GM18507 (cell line): ENCODE data around the gene TMEM190.

Source experiments
- DNase-seq: peaks from one replicate; pipeline ENCODE4 v3.0.0; 2011; ENCODE audit warnings: low read depth; ENCODE audit not compliant: insufficient read length; ENCODE audit errors: extremely low spot score
- FAIRE-seq: peaks from 2 replicates; lab custom pipeline; 2011; peaks lifted over from hg19 to GRCh38; lab: Jason Lieb, UNC

Gene TMEM190

GRCh38 chr19:55368106-55368505 is 8.5 kb upstream of the TMEM190 start:
- FAIRE-seq (no peak), DNase-seq (no peak)

DNA sequence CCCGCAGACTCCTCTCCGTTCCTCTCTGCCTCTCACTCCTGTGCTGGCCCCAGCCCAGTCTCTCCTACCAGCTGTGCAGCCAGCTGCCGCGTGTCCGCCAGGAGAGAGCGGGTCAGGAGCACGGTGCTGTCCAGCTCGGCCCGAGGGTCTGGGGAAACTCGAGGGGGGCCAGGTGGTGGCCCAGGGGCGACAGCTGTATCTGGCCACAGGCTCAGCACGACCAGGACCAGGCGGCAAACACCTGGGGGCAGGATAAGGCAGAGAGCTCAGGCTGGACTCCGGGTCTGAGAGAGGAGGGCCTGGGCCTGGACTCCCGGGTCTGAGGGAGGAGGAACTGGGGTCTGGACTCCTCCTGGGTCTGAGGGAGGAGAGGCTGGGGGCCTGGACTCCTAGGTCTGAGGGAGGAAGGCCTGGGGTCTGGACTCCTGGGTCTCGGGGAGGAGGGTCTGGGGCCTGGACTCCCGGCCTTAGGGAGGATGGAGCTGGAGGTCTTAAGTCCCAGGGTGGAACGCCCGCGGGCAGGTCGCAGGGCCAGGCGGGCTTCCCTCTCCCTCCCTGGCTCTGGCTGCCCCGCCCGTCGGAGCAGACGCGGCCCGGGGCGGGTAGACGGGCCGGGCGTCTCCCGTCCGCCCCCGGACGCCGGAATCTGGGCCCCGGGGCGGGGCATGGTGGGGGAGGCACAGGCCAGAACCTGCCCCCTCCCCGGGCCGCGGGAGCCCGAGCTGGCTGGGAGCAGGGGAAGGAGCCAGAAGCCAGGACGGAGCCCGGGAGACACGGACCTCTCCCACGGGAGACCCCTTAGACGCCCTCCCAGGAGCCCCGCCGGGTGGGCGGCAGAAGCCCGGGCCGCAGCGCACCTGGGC is 7.7 kb upstream of the TMEM190 start:
- DNase-seq: no peak

GRCh38 chr19:55369653-55370304 is 6.8 kb upstream of the TMEM190 start:
- DNase-seq: no peak
- no peak for FAIRE-seq

More for the DNA sequence above, 7.7 kb upstream of the TMEM190 start:
- FAIRE-seq: no peak

GRCh38 chr19:55370305-55370988 is 6.2 kb upstream of the TMEM190 start, which contains the start of gene IL11:
IL11 (minus strand) TSS chr19:55370463; CDS start chr19:55370310, 153 bp downstream.
- FAIRE-seq (no peak), DNase-seq (no peak)

DNA sequence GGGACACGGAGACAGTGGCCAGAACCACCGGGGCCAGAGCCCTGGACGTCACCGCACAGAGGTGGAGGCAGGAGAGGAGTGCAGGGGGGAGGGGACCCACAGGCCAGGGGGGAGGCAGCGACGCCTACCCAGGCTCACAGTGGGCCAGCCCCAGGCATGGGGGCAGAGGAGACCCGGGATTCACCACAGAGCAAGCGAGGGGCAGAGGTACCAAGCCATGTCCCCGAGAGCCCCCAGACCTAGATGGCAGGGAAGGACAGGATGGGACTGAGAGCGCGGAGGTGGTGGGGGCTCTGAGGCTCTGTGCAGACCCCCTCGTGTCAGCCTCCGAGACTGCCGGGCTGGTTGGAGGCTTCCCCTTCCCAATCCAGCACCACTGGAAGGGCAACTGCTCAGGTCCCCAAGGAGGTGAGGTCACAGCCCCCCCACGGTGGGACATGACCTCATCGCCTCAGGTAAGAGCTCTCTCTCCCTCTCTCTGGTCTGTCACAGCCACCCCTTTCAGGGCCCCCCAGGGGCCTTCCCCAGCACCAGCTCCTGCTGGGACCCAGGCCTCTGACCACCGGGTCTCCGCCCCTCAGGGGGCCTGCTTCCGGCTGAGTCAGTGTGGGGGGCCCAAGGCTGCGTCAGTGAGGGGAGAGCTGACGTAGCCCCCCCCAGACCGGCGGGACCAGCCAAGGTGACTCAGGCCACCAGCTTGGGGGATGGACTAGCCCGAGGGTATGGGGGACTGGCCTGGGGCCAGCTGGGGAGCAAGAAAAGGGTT is 4.1 kb upstream of the TMEM190 start:
- FAIRE-seq (no peak), DNase-seq (no peak)

DNA sequence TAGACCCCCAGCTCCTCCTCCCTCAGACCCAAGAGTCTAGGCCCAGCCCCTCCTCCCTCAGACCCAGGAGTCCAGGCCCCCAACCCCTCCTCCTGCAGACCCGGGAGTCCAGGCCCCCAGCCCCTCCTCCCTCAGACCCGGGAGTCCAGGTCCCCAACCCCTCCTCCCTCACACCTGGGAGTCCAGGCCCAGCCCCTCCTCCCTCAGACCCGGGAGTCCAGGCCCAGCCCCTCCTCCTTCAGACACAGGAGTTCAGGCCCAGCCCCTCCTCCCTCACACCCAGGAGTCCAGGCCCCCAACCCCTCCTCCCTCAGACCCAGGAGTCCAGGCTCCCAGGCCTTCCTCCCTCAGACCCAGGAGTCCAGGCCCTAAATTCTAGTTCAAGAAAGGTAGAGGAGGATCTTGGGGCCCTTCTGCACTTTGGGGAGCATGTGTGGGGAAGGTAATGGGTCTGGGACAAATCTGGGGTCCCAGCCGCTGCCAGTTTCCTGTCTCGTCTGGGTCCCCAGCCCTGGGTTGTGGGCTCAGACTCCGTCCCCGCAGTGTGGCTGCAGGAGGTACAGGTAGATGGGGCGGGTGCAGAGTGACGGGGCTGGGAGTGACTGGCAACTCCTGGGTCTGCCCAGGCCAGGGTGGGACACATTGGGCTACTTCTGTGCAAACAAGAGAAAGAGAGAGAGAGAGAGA is 3.2 kb upstream of the TMEM190 start:
- FAIRE-seq (no peak), DNase-seq (no peak)

DNA sequence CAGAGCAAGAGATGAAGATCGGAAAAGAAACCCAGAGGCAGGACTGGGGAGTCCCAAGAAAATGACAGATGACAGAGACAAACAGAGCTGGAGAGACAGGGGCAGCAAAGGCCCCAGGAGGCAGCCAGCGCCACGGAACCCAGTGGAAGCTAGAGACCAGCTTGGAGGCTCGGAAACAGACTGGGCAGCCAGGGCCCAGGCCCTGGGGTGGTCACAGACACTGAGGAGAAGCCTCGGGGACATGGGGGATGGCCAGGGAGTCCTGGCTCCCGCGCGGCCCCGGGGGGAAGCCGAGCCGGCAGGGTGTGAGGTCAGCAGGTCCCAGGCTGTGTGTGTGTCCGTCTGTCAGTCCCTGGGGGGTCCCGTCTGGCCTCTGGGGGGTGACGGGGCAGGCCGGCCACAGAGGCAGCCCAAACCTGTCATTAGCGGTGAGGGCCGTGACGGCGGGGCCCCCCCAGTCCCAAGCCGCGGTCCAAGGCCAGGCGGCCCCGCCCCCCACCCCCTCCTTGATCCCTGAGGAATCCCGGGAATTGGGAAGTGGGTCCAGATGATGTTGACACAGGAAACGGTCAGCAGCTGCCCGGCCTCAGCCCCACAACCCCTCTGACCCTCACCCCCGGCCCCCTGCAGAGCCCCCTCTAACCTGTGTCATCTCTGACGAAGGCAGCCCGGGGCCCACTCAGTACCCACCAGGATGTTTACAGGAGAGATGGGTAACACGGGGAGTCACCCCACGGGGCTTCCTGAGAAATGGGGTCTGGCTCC is 2.5 kb upstream of the TMEM190 start:
- FAIRE-seq (no peak), DNase-seq (no peak)

- no peak for DNase-seq
- no peak for FAIRE-seq
Measured at GRCh38 chr19:55377356-55378131, 918 bp downstream of the TMEM190 start.

DNA sequence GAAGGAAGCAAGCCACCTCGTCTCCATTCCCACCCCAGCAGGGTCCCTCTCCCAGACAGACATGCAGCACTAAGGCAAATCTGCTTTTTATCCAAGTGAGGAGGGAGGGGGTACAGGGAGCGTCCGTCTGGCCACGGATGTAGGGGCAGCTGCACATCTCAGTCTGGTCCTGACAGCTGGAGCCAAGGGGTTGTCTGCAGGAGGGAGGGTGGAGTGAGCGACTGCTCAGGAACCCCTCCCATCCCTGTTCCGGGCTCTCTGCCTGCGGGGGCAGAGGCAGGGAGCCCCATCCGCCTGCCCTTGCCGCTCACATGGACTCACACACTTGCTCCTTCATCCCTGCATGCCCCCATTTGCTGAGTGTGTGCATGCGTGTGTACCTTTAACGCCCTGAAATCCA is 2.5 kb downstream of the TMEM190 start:
- FAIRE-seq (no peak), DNase-seq (no peak)

DNA sequence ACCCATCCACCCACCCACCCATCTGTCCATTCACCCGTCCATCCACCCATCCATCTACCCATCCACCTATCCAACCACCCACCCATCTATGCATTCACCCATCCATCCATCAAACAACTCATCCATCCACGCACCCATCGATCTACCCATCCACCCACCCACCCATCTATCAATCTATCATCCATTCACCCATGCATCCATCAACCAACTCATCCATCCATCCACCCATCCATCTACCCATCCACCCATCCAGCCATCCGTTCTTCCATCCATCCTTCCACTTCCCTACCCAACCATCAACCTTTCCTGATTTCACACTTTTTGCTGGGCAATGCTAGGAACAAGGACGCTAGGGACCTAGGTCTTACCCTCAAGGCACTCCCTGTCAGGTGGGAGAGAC is 5.4 kb downstream of the TMEM190 start:
- DNase-seq: no peak
- no peak for FAIRE-seq

- FAIRE-seq: no peak
Measured at GRCh38 chr19:55382522-55383054, 6.0 kb downstream of the TMEM190 start.

DNA sequence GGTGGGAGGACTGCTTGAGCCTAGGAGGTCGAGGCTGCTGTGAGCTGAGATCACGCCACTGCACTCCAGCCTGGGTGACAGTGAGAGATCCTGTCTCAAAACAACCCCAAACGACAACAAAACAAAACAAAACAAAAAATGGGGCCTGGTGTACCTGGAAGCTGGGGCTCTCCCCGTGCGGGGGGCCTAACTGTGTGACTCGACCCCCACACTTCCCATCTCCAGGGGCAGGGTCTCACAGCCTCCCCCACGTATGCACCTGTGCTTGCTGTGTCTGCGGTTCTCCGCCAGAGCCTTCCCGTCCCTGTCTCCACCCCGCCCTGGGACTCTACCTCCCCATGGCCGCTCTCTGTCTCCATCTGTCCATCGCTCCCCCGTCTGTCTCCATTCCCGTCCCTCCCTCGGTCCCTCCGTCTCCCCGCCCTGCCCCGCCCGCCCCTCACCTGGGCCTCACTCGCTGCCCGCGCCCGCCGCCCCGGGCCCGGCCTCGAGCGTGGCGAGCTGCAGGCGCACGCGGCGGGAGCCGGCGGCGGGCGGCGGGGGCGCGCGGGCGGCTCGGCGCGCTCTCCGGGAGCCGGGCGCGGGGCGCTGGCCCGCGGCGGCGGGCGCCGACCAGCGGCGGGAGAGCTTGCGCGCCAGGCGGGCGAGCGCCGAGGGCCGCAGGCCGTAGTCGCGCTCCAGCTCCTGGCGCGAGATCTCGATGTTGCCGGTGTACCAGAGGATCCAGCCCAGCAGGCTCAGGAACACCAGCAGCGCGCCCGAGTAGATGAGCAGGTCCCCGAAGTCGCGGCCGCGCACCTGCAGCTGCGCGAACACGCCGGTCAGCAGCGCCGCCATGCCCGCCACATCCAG is 6.9 kb downstream of the TMEM190 start:
- DNase-seq (peak; percentile 60), FAIRE-seq (no peak)

More at GRCh38 chr19:55382522-55383054, 6.0 kb downstream of the TMEM190 start:
- no peak for DNase-seq

DNA sequence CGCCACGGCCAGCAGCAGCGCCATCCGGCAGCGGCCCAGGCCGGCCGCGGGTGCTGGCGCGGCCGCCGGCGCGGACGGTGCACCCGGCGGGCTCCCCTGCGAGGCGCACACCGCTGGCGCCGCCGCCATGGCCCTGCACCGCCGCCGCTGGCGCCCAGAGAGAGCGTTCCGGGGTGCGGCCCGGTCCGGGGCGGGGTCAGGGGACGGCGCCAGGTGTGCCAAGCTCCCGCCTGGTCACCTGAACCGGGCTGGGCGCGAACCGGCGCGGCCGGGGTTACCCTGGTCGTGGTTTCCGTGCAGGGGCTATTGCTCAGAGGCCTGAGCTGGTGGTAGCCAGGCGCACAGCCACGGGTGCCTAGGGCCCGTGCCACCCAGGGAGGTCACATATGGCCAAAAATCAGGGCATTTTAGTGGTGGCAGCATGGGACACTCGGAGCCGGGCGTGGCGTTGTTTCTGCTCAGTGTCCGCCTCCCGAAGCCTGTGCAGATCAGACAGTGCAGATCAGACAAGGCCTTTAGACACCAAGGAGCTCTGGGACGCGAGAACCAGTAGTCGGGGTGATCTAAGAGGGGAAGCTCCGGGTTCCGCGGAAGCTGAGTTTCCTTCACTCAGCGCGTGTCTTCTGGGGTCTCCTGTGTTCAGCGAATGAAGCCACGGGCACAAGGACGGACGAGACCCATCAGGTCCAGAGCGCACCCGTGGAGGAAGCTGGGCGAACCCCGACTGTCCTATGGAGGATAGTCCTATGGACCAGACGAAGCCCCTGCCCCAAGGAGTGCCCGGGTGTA is 7.7 kb downstream of the TMEM190 start, which contains the start of gene TMEM238:
Gene TMEM238 (minus strand): TSS at position 162 of the 789 bp plus-strand sequence. CDS start 33 bp downstream, at position 129.
- FAIRE-seq (no peak), DNase-seq (no peak)

DNA sequence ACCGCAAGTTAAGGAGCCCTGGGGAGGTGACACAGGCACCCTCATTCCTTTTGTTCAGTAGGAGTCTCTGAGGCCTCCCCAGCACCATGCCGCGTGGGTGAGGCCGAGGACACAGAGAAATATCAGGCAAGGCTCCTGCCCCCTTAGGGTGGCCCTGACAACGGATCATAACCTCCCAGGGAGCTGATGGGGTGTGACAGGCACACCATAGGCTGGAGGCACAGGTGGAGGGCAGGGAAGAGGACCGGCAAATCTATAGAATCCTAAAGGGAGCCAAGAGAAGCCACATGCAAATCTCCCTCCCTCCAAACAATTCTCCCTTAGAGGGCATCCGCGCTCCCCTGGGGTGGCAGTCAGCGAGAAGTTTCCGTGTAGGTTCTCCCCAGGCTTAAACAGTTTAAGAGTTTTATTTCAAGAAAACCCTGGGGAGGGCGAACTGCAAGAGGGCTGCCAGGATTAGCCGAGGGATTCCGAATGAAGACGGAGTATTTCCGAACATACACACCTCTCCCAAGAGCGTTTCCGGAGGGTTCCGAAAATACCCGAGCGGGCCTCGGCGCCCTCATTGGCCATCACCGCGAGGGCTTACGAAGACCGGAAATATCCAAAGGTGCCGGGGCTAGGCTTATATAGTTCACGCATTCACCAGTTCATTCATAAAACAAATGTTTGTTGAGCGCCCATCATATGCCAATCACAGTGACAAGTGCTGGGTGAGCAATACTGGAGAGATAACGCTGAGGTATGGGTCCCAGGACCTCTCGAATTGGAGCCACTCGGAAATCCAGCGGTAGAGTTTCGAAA is 8.5 kb downstream of the TMEM190 start:
- no peak for FAIRE-seq
- DNase-seq: peak; percentile 72
